PFSK-1 (cell line): Measurements from ENCODE around the gene CTNNA3.

ENCODE experiments used
- FOXP2 ChIP-seq: optimal IDR thresholded peaks from 2 replicates; pipeline ENCODE3; 2011; ENCODE audit warnings: borderline replicate concordance, control low read depth, inconsistent platforms; ENCODE audit not compliant: insufficient read depth; ENCODE audit errors: extremely low read length, extremely low read depth
- POLR2AphosphoS5 ChIP-seq: IDR thresholded peaks from 2 replicates; pipeline ENCODE4 v1.6.1; 2012; ENCODE audit warnings: low read depth, mild to moderate bottlenecking, control low read depth, low read length, moderate library complexity
- SIN3A ChIP-seq: IDR thresholded peaks from 2 replicates; pipeline ENCODE4 v1.6.1; 2012; ENCODE audit warnings: mild to moderate bottlenecking, low read length, moderate library complexity, borderline replicate concordance; ENCODE audit not compliant: insufficient read depth
- TAF1 ChIP-seq: IDR thresholded peaks from 2 replicates; pipeline ENCODE4 v1.6.1; 2012; ENCODE audit warnings: low read length, control low read depth, borderline replicate concordance; ENCODE audit not compliant: insufficient read depth
- TF ChIP-seq, protein P1 (sequence below), 2 experiments: IDR thresholded peaks; 2 replicates each; pipeline versions ENCODE4 v1.6.1 to v1.8.0; 2011 to 2012; ENCODE audit warnings: low read depth in 2 of 2, low read length in 2 of 2, control low read depth in 1 of 2, inconsistent platforms in 1 of 2, mild to moderate bottlenecking in 1 of 2, moderate library complexity in 1 of 2; ENCODE audit not compliant: insufficient read depth in 1 of 2

CTNNA3 gene

DNA sequence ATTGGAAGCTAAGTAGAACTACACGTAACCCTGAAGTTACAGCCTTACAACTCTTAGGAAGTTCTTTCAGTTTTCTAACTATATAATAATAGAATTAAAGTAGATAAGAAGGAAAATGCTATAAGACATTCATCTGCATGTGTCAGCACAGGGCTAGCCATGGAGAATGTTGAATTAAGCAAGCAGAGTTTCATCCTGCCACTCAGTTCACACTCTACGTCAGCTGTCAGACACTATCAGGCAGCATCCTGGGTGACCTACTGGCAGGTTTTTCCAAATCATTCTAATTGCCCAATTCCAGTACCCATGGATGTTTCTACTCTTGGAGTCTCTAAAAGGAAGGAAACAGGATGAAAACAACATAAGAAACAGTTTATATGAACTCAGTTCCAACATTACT is 815.2 kb downstream of the CTNNA3 start:
- TF ChIP-seq FOXP2 (no peak), TAF1 (no peak), POLR2AphosphoS5 (no peak), SIN3A (no peak)
- TF ChIP-seq, protein P1, sequence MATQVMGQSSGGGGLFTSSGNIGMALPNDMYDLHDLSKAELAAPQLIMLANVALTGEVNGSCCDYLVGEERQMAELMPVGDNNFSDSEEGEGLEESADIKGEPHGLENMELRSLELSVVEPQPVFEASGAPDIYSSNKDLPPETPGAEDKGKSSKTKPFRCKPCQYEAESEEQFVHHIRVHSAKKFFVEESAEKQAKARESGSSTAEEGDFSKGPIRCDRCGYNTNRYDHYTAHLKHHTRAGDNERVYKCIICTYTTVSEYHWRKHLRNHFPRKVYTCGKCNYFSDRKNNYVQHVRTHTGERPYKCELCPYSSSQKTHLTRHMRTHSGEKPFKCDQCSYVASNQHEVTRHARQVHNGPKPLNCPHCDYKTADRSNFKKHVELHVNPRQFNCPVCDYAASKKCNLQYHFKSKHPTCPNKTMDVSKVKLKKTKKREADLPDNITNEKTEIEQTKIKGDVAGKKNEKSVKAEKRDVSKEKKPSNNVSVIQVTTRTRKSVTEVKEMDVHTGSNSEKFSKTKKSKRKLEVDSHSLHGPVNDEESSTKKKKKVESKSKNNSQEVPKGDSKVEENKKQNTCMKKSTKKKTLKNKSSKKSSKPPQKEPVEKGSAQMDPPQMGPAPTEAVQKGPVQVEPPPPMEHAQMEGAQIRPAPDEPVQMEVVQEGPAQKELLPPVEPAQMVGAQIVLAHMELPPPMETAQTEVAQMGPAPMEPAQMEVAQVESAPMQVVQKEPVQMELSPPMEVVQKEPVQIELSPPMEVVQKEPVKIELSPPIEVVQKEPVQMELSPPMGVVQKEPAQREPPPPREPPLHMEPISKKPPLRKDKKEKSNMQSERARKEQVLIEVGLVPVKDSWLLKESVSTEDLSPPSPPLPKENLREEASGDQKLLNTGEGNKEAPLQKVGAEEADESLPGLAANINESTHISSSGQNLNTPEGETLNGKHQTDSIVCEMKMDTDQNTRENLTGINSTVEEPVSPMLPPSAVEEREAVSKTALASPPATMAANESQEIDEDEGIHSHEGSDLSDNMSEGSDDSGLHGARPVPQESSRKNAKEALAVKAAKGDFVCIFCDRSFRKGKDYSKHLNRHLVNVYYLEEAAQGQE (IDR thresholded peaks at IDR 0.05; ENCODE audit: insufficient read depth in 1 of 2, low read depth in 2 of 2, low read length in 2 of 2), result no peak

DNA sequence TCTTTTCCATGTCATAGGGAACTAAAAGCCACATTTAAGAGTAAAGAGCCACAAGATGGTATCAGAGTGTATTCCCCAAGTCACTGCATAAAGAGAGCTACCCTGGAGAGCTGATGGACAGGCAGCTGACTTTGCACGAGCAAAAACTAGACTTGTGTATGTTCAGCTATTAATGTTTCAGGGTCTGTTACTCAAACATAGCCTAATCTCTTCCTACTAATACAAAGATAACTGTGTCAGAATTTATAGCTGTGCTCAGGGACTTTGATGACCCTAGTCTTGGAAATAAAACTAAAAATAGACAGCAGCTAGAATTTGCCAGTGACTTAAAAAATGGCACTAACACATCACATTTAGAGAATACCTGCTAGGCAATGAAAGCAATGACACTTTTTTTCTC is 815.7 kb downstream of the CTNNA3 start:
- TF ChIP-seq POLR2AphosphoS5 (no peak), SIN3A (no peak), FOXP2 (no peak), TAF1 (no peak)
- TF ChIP-seq, protein P1 (IDR thresholded peaks at IDR 0.05; ENCODE audit: insufficient read depth in 1 of 2, low read depth in 2 of 2, low read length in 2 of 2), result no peak

DNA sequence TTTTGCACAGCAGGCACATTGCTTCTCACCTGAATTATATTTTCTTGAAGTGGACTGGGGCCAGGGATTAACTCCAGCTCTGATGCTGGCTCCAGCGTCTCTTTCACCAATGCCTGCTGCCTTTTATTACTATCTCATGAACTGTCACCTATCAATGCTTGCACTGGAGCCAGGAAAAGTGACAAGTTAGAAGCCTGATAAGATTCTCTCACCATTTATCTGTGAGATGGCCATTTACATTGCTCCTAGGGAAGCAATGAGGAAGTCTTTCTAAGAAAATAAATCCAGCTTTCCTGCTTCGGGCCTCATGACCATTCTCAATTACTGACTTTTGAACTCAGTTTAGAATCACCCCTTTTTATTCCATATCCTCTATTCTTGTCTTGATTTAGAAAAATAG is 818.6 kb downstream of the CTNNA3 start:
- TF ChIP-seq SIN3A (no peak), TAF1 (no peak), POLR2AphosphoS5 (no peak), FOXP2 (no peak)
- TF ChIP-seq, protein P1 (IDR thresholded peaks at IDR 0.05; ENCODE audit: insufficient read depth in 1 of 2, low read depth in 2 of 2, low read length in 2 of 2), result no peak

DNA sequence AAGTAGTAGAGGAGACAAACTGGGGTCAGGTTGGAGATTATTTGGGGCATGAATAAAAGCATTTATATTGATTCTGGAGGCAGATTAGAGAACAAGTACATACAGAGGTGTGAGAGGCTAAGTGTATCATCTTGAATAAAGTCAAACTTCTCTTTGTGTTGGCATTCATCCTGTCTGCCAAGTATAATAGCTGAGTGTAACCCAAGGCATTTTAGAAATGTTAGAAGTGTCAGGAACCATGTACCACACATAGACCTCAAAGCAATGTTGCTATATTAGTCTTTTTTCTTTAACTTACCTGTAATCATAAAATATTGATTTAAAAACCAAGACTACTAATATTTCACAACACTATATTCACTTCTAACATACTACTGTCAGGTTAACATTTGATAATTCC is 826.4 kb downstream of the CTNNA3 start:
- TF ChIP-seq FOXP2, result no peak
- no peak for TF ChIP-seq TAF1
- no peak for TF ChIP-seq SIN3A
- TF ChIP-seq, protein P1 (IDR thresholded peaks at IDR 0.05; ENCODE audit: insufficient read depth in 1 of 2, low read depth in 2 of 2, low read length in 2 of 2), result no peak
- TF ChIP-seq POLR2AphosphoS5, result no peak

DNA sequence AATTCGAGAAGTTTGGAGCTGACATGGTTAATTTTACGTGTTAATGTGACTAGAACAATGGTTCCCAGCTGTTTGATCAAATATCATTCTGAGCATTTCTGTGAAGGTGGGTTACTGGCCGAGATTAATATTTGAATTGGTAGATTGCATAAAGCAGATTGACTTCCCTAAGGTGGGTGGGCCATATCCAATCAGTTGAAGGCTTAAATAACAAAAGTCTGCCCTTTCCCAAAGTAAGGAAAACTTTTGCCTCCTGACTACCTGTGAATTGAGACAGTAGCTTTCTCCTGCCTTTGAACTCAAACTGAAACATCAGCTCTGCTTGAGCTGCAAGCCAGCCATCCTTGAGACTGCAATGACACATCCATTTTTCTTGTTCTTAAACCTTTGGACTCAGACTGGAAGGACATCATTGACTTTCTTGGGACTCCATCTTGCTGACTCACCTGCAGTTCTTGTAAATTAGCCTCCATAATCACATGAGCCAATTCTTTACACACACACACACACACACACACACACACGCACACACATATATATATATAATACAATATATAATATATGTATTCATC is 833.2 kb downstream of the CTNNA3 start:
- TF ChIP-seq POLR2AphosphoS5, result no peak
- TF ChIP-seq, protein P1 (IDR thresholded peaks at IDR 0.05; ENCODE audit: insufficient read depth in 1 of 2, low read depth in 2 of 2, low read length in 2 of 2), result no peak
- TF ChIP-seq SIN3A, result no peak
- no peak for TF ChIP-seq TAF1
- no peak for TF ChIP-seq FOXP2
